GM19372 (cell line): ENCODE results near the gene USP28.
"Not testable (repeated sequence)": the region's sequence is repeated elsewhere in the genome, so short reads cannot be mapped to it uniquely, and the experiment has no call there.

Experiments used
- ATAC-seq: cut with Tn5 transposase; IDR thresholded peaks from one replicate; pipeline ENCODE4 v1.9.1; 2021; ENCODE audit warnings: mild to moderate bottlenecking, low read depth, moderate library complexity; ENCODE audit not compliant: unreplicated experiment

The USP28 gene, protein sequence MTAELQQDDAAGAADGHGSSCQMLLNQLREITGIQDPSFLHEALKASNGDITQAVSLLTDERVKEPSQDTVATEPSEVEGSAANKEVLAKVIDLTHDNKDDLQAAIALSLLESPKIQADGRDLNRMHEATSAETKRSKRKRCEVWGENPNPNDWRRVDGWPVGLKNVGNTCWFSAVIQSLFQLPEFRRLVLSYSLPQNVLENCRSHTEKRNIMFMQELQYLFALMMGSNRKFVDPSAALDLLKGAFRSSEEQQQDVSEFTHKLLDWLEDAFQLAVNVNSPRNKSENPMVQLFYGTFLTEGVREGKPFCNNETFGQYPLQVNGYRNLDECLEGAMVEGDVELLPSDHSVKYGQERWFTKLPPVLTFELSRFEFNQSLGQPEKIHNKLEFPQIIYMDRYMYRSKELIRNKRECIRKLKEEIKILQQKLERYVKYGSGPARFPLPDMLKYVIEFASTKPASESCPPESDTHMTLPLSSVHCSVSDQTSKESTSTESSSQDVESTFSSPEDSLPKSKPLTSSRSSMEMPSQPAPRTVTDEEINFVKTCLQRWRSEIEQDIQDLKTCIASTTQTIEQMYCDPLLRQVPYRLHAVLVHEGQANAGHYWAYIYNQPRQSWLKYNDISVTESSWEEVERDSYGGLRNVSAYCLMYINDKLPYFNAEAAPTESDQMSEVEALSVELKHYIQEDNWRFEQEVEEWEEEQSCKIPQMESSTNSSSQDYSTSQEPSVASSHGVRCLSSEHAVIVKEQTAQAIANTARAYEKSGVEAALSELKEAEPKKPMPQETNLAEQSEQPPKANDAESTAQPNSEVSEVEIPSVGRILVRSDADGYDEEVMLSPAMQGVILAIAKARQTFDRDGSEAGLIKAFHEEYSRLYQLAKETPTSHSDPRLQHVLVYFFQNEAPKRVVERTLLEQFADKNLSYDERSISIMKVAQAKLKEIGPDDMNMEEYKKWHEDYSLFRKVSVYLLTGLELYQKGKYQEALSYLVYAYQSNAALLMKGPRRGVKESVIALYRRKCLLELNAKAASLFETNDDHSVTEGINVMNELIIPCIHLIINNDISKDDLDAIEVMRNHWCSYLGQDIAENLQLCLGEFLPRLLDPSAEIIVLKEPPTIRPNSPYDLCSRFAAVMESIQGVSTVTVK

GRCh38 chr11:113875234-113876073 lies at the start of gene USP28:
USP28 (minus strand) TSS chr11:113875572; CDS start chr11:113875501, 71 bp downstream.
- ATAC-seq = peak; percentile 77

- no peak for ATAC-seq
Observed at GRCh38 chr11:113923572-113923971, 48.2 kb upstream of the USP28 start.

DNA sequence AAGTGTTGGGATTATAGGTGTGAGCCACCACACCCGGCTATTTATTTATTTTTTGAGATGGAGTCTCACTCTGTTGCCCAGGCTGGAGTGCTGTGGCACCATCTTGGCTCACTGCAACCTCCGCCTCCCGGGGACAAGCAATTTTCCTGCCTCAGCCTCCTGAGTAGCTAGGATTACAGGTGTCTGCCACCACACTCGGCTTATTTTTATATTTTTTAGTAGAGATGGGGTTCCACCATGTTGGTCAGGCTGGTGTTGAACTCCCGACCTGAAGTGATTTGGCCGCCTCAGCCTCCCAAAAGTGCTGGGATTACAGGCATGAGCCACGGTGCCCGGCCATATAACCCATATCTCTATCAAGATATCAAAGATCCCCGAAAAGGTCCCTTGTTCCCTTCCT lies 36.1 kb upstream of the USP28 start:
- ATAC-seq = not testable (repeated sequence)

DNA sequence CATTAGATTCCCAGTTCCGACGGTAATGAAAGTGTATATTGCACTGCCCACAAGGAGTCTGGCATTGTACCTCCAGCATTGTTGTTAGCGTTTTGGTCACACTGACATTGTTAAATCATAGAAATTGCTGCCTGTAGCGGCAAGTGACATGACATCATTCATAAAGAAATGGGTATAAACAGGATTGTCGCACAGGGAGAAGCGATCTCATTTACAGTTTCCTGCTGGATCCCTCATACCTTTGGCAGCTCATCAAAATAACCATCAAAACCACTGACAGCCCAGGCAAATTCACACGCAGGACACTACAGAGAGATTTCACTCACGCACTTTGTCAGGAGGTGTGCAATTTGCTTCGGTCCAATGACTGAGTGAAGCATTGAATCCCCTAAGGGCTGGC lies 32.7 kb upstream of the USP28 start:
- no peak for ATAC-seq

DNA sequence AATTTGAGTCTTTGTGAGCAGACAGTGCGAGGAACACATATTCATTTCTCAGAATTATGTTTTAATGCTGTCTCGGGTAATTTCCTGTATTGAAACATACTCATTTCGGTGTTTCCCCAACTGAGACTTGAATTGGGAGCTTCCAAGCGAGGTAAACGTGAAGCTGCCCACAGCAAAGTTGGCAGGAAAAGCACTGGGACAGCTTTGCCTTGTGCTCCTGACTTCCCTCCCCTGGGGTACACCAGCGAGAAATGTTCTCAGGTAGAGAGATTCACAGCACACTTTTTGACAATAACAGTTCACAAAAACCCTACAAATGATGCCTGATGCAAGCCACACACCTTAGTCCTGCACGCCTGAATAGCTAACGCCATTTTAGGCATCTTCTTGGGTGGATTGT lies 32.3 kb upstream of the USP28 start:
- no peak for ATAC-seq

- no peak for ATAC-seq
Observed at GRCh38 chr11:113907152-113907551, 31.8 kb upstream of the USP28 start.

- ATAC-seq = no peak
Observed at GRCh38 chr11:113906516-113906915, 31.1 kb upstream of the USP28 start.

DNA sequence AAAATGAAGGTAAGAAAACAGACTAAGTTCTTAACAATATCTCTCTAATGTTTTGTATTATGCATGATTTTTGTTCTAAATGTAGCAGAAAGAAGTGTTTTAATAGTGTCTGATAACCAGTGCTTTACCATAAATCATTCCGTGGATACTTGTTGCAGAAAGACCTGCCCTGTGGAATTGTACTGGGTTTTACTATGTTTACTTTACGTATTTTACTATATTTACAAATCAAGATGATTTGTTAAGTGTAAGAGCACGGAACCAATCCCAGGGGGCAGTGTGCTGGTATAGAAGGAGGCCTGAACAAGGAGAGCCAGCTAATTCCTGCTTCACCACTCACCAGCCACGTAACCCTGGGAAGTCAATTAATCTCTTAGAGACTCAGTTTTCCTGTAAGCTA lies 30.7 kb upstream of the USP28 start:
- ATAC-seq = no peak

GRCh38 chr11:113904379-113905101 lies 29.2 kb upstream of the USP28 start, which contains the start of gene HTR3B:
HTR3B (plus strand) TSS chr11:113904796; CDS start chr11:113904934, 138 bp downstream.
- no peak for ATAC-seq

DNA sequence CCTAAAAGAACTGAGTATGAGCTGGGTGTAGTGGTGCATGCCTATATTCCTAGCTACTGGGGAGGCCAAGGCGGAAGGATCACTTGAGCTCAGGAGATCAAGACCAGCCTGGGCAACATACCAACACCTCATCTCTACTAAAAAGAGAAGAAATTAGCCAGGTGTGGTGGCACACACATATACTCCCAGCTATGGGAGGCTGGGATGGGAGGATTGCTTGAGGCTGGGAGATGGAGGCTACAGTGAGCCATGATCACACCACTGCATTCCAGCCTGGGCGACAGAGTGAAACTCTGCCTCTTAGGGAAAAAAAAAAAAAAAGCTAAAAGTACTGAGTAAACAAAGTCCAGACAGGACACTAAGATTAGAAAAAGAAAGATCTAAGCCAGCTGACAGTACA lies 25.8 kb upstream of the USP28 start:
- ATAC-seq = no peak

- peak; percentile 67 for ATAC-seq
Observed at GRCh38 chr11:113896156-113896879, 20.9 kb upstream of the USP28 start.

- ATAC-seq = peak; percentile 15
Observed at GRCh38 chr11:113895367-113896155, 20.2 kb upstream of the USP28 start.

- ATAC-seq = peak; percentile 53
Observed at GRCh38 chr11:113894421-113894996, 19.1 kb upstream of the USP28 start.

GRCh38 chr11:113888848-113889247 lies 13.5 kb upstream of the USP28 start:
- ATAC-seq = no peak

- no peak for ATAC-seq
Observed at GRCh38 chr11:113885897-113886296, 10.5 kb upstream of the USP28 start.

DNA sequence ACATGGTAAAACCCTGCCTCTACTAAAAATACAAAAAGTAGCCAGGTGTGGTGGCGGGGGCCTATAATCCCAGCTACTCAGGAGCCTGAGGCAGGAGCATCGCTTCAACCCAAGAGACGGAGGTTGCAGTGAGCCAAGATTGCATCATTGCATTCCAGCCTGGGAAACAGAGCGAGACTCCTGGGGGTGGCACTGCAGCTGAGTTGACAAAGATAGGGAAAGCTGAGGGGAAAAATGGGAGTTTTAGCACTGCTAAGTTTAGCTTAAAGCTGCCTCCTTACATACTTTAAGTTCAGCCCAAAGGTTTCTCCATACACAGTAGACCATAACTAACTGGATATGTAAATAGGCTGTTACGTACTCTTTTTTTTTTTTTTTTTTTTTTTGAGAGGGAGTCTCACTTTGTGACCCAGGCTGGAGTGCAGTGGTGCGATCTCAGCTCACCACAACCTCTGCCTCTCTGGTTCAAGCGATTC lies 9.0 kb upstream of the USP28 start:
- no peak for ATAC-seq

- no peak for ATAC-seq
Observed at GRCh38 chr11:113881856-113882255, 6.5 kb upstream of the USP28 start.
